K562 (cell line): ENCODE data around the gene WWP2.

Experiments
- CEBPB ChIP-seq: fragments of 450-650 bp; IDR thresholded peaks from 2 replicates; pipeline ENCODE4 v1.6.1; 2016; ENCODE audit warnings: missing genetic modification characterization, missing compliant biosample characterization
- CREB1 ChIP-seq, 2 experiments: sonication (generic) in 1 of 2; formaldehyde crosslinking in 1 of 2; IDR thresholded peaks; 2 replicates each; pipeline versions ENCODE4 v1.6.1 to v1.8.0; 2012 to 2022; ENCODE audit warnings: inconsistent platforms in 1 of 2, mild to moderate bottlenecking in 1 of 2, missing genetic modification reagents in 1 of 2, moderate library complexity in 1 of 2
- FOSL1 ChIP-seq: fragments of 200-800 bp; sonication (Bioruptor generic); conservative IDR thresholded peaks from 2 replicates; pipeline ENCODE4 v1.6.1; 2016; ENCODE audit warnings: missing genetic modification characterization, missing compliant biosample characterization
- HNRNPLL ChIP-seq: fragments of 200-400 bp; formaldehyde crosslinking; IDR thresholded peaks from 2 replicates; pipeline ENCODE4 v1.6.1; 2017; ENCODE audit warnings: low read length, low read depth, mild to moderate bottlenecking; ENCODE audit not compliant: poor library complexity, severe bottlenecking
- NFE2L1 ChIP-seq: fragments of 450-650 bp; IDR thresholded peaks from 2 replicates; pipeline ENCODE4 v1.6.1; 2016; ENCODE audit warnings: missing genetic modification characterization, low read depth, mild to moderate bottlenecking, missing compliant biosample characterization, moderate library complexity, borderline replicate concordance
- NFXL1 ChIP-seq: fragments of 450-650 bp; formaldehyde crosslinking; IDR thresholded peaks from 2 replicates; pipeline ENCODE4 v1.4.0; 2021; ENCODE audit warnings: mild to moderate bottlenecking
- SREBF2 ChIP-seq: sonication (generic); formaldehyde crosslinking; IDR thresholded peaks from 2 replicates; pipeline ENCODE4 v1.4.0; 2020; ENCODE audit warnings: mild to moderate bottlenecking, missing genetic modification reagents
- TRIM28 ChIP-seq: fragments of 450-650 bp; IDR thresholded peaks from 2 replicates; pipeline ENCODE4 v1.6.1; 2017
- ZNF384 ChIP-seq: IDR thresholded peaks from 2 replicates; pipeline ENCODE4 v1.6.1; 2012; ENCODE audit warnings: low read depth, low read length, improper control_type of control experiment
- TF ChIP-seq, protein P1 (sequence below): sonication (generic); formaldehyde crosslinking; IDR thresholded peaks from 2 replicates; pipeline ENCODE4 v1.8.0; 2022; ENCODE audit warnings: missing genetic modification reagents, mild to moderate bottlenecking, borderline replicate concordance
- TF ChIP-seq, protein P2 (sequence below): IDR thresholded peaks from 2 replicates; pipeline ENCODE4 v1.6.1; 2014; ENCODE audit warnings: antibody characterized with exemption
- TF ChIP-seq, protein P3 (sequence below), 2 experiments: IDR thresholded peaks; 2 replicates each; pipeline ENCODE4 v1.6.1; 2012; ENCODE audit warnings: improper control_type of control experiment in 2 of 2, low read depth in 2 of 2, low read length in 2 of 2, borderline replicate concordance in 1 of 2

DNA sequence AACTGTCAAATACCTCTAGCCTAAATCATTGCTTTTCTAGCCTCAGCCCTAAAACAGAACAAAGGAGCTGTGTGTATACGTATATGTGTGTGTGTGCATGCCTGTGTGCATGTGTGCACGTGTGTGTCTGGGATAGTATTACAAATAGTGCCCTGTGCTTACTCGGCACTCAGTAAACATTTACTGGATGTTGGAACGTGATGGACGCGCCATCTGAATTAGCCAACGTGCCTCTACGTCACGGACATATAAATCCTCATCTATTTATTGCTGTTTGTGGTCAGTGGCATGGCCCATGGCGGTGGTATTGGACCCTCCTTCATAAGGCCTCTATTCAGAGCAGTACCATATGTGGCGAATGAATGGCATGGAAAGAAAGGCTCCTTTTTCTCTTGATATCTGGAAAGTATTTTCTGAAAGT is 37.5 kb downstream of the WWP2 start:
- no peak for TF ChIP-seq HNRNPLL
- no peak for TF ChIP-seq SREBF2 (CRISPR knock-in tag)
- TF ChIP-seq, protein P1, sequence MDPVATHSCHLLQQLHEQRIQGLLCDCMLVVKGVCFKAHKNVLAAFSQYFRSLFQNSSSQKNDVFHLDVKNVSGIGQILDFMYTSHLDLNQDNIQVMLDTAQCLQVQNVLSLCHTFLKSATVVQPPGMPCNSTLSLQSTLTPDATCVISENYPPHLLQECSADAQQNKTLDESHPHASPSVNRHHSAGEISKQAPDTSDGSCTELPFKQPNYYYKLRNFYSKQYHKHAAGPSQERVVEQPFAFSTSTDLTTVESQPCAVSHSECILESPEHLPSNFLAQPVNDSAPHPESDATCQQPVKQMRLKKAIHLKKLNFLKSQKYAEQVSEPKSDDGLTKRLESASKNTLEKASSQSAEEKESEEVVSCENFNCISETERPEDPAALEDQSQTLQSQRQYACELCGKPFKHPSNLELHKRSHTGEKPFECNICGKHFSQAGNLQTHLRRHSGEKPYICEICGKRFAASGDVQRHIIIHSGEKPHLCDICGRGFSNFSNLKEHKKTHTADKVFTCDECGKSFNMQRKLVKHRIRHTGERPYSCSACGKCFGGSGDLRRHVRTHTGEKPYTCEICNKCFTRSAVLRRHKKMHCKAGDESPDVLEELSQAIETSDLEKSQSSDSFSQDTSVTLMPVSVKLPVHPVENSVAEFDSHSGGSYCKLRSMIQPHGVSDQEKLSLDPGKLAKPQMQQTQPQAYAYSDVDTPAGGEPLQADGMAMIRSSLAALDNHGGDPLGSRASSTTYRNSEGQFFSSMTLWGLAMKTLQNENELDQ (CRISPR knock-in tag) = no peak
- TF ChIP-seq CEBPB = no peak
- TF ChIP-seq FOSL1 (tag) = no peak
- TF ChIP-seq, protein P2, sequence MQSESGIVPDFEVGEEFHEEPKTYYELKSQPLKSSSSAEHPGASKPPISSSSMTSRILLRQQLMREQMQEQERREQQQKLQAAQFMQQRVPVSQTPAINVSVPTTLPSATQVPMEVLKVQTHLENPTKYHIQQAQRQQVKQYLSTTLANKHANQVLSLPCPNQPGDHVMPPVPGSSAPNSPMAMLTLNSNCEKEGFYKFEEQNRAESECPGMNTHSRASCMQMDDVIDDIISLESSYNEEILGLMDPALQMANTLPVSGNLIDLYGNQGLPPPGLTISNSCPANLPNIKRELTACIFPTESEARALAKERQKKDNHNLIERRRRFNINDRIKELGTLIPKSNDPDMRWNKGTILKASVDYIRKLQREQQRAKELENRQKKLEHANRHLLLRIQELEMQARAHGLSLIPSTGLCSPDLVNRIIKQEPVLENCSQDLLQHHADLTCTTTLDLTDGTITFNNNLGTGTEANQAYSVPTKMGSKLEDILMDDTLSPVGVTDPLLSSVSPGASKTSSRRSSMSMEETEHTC = no peak
- TF ChIP-seq ZNF384 = no peak
- TF ChIP-seq, protein P3, sequence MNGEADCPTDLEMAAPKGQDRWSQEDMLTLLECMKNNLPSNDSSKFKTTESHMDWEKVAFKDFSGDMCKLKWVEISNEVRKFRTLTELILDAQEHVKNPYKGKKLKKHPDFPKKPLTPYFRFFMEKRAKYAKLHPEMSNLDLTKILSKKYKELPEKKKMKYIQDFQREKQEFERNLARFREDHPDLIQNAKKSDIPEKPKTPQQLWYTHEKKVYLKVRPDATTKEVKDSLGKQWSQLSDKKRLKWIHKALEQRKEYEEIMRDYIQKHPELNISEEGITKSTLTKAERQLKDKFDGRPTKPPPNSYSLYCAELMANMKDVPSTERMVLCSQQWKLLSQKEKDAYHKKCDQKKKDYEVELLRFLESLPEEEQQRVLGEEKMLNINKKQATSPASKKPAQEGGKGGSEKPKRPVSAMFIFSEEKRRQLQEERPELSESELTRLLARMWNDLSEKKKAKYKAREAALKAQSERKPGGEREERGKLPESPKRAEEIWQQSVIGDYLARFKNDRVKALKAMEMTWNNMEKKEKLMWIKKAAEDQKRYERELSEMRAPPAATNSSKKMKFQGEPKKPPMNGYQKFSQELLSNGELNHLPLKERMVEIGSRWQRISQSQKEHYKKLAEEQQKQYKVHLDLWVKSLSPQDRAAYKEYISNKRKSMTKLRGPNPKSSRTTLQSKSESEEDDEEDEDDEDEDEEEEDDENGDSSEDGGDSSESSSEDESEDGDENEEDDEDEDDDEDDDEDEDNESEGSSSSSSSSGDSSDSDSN (IDR thresholded peaks at IDR 0.05; ENCODE audit: borderline replicate concordance in 1 of 2, low read depth in 2 of 2, low read length in 2 of 2) = no peak
- no peak for TF ChIP-seq CREB1 (IDR thresholded peaks at IDR 0.05)
- TF ChIP-seq CREB1 (CRISPR knock-in tag; IDR thresholded peaks at IDR 0.05) = no peak
- TF ChIP-seq NFXL1 (CRISPR knock-in tag) = no peak
- TF ChIP-seq NFE2L1 = no peak
- no peak for TF ChIP-seq TRIM28
